GM23248 (cell line): Measurements from ENCODE around the gene PTPRT. TPM values are rescaled to one million over a fixed set of nuclear protein-coding genes. Genes with fewer than 3 reads are reported as not detected.

Experiments
- DNase-seq: peaks from one replicate; pipeline ENCODE4 v3.0.0-alpha.2; 2015
- H2AFZ ChIP-seq: fragments of 200-600 bp; sonication (generic); 2 replicates; pipeline ENCODE4 v1.6.1; 2016; ENCODE audit warnings: antibody characterized with exemption
- H3F3A ChIP-seq: fragments of 200-600 bp; sonication (generic); 2 replicates; pipeline ENCODE4 v1.6.1; 2016; ENCODE audit warnings: mild to moderate bottlenecking, antibody characterized with exemption, mixed run types; ENCODE audit not compliant: insufficient read depth
- H3K27ac ChIP-seq: fragments of 200-600 bp; sonication (generic); 2 replicates; pipeline ENCODE4 v1.5.1; 2016; ENCODE audit warnings: mild to moderate bottlenecking
- H3K27me3 ChIP-seq: fragments of 200-600 bp; sonication (generic); replicated peaks from 2 replicates; pipeline ENCODE4 v1.6.1; 2016; ENCODE audit warnings: mild to moderate bottlenecking; ENCODE audit not compliant: insufficient read depth
- H3K36me3 ChIP-seq: fragments of 200-600 bp; sonication (generic); 2 replicates; pipeline ENCODE4 v1.6.1; 2016; ENCODE audit warnings: low read depth, mild to moderate bottlenecking
- H3K4me1 ChIP-seq: fragments of 200-600 bp; sonication (generic); 2 replicates; pipeline ENCODE4 v1.6.1; 2016; ENCODE audit warnings: mild to moderate bottlenecking; ENCODE audit not compliant: insufficient read depth
- H3K4me2 ChIP-seq: fragments of 200-600 bp; sonication (generic); one replicate; pipeline ENCODE4 v1.6.1; 2016; ENCODE audit warnings: mild to moderate bottlenecking; ENCODE audit not compliant: unreplicated experiment
- H3K4me3 ChIP-seq: fragments of 200-600 bp; sonication (generic); 2 replicates; pipeline ENCODE4 v1.5.1; 2016; ENCODE audit warnings: mild to moderate bottlenecking
- H3K79me2 ChIP-seq: fragments of 200-600 bp; sonication (generic); 2 replicates; pipeline ENCODE4 v1.6.1; 2016; ENCODE audit warnings: mild to moderate bottlenecking; ENCODE audit not compliant: insufficient read depth
- H3K9ac ChIP-seq: fragments of 200-600 bp; sonication (generic); 2 replicates; pipeline ENCODE4 v1.6.1; 2016; ENCODE audit warnings: mild to moderate bottlenecking
- H3K9me2 ChIP-seq: fragments of 200-600 bp; sonication (generic); 2 replicates; pipeline ENCODE4 v1.6.1; 2016; ENCODE audit warnings: mixed run types, mild to moderate bottlenecking, moderate library complexity; ENCODE audit not compliant: insufficient read depth
- H3K9me3 ChIP-seq: fragments of 200-600 bp; sonication (generic); one replicate; pipeline ENCODE4 v1.6.1; 2017; ENCODE audit warnings: low read depth
- H4K20me1 ChIP-seq: fragments of 200-600 bp; sonication (generic); 2 replicates; pipeline ENCODE4 v1.6.0; 2016; ENCODE audit not compliant: insufficient read depth
- EZH2 ChIP-seq: fragments of 200-600 bp; sonication (generic); IDR thresholded peaks from 2 replicates; pipeline ENCODE4 v1.6.1; 2018; ENCODE audit warnings: antibody characterized with exemption, mild to moderate bottlenecking; ENCODE audit not compliant: insufficient read depth, poor library complexity, severe bottlenecking
- EZH2phosphoT487 ChIP-seq: fragments of 200-600 bp; sonication (generic); IDR thresholded peaks from 2 replicates; pipeline ENCODE4 v1.6.1; 2018; ENCODE audit warnings: antibody characterized with exemption, moderate library complexity, mild to moderate bottlenecking, low read depth; ENCODE audit not compliant: insufficient read depth
- WGBS, 2 experiments: methylation state at CpG; one replicate each; pipeline ENCODE4 v1.1.6; 2015 to 2017; ENCODE audit warnings: low lambda C conversion rate in 2 of 2, low coverage in 1 of 2; ENCODE audit errors: missing lambda C conversion rate in 2 of 2; 5-methylcytosine and 5-hydroxymethylcytosine counted together
- in situ Hi-C: fragments of 300-500 bp; cut with MboI; formaldehyde crosslinking; loops from 2 replicates; pipeline ENCODE4 v1.15.0; 2020
- polyA plus RNA-seq: library from polyadenylated mRNA; unstranded; fragments of >200 nt; fragmentation: Nextera tagmentation; extraction: Ambion mirVana; gene quantifications from 2 replicates; pipeline ENCODE4 v1.2.1, GENCODE V29; 2016
- total RNA-seq: library from RNA; depleted of rRNA; stranded (reverse); fragments of >200 nt; shearing (Covaris generic); gene quantifications from 2 replicates; pipeline ENCODE4 v1.2.3, GENCODE V29; 2014

The PTPRT gene
- total and polyA plus RNA-seq, 2 experiments from 2014 or later, result not detected

GRCh38 chr20:42924215-42924614 lies 265.5 kb downstream of the PTPRT start:
- Histone ChIP-seq H3K4me1 (no peaks in the 10 kb centered on the region), H3K27me3 (no peaks in the 10 kb centered on the region), H3K4me2 (no peak overlapping the region), H3K9me3 (no peaks in the 10 kb centered on the region), H3K9me2 (no peaks in the 10 kb centered on the region), H2AFZ (no peak overlapping the region), H3K36me3 (no peaks in the 10 kb centered on the region), H4K20me1 (no peaks in the 10 kb centered on the region), H3F3A (no peaks in the 10 kb centered on the region), H3K79me2 (no peaks in the 10 kb centered on the region), H3K4me3 (no peak overlapping the region), H3K27ac (no peak overlapping the region), H3K9ac (no peak overlapping the region)
- TF ChIP-seq EZH2phosphoT487 (no peak), EZH2 (no peak)
- WGBS, 2 experiments, result 42 to 44% methylated on average over 4 of the region's 4 CpGs
- no peak for DNase-seq
- in situ Hi-C loops, result no loop called here

GRCh38 chr20:42923348-42923918 lies 266.3 kb downstream of the PTPRT start:
- Histone ChIP-seq H3K27me3 (no peaks in the 10 kb centered on the region), H3K4me2 (no peak overlapping the region), H3K36me3 (no peaks in the 10 kb centered on the region), H3K4me1 (no peaks in the 10 kb centered on the region), H3K27ac (no peak overlapping the region), H3K9ac (no peak overlapping the region), H3K79me2 (no peaks in the 10 kb centered on the region), H4K20me1 (no peaks in the 10 kb centered on the region), H3F3A (no peaks in the 10 kb centered on the region), H2AFZ (no peak overlapping the region), H3K9me3 (no peaks in the 10 kb centered on the region), H3K9me2 (no peaks in the 10 kb centered on the region), H3K4me3 (no peak overlapping the region)
- 32 to 33% methylated on average over 7 of the region's 7 CpGs for WGBS, 2 experiments
- DNase-seq, result no peak
- in situ Hi-C loops, result no loop called here
- TF ChIP-seq EZH2phosphoT487 (no peak), EZH2 (no peak)

GRCh38 chr20:42920776-42921175 lies 268.9 kb downstream of the PTPRT start:
- Histone ChIP-seq H3K27me3 (no peaks in the 10 kb centered on the region), H3K9ac (no peak overlapping the region), H3K36me3 (no peaks in the 10 kb centered on the region), H3K9me2 (no peaks in the 10 kb centered on the region), H3K9me3 (no peaks in the 10 kb centered on the region), H3K4me1 (no peaks in the 10 kb centered on the region), H3F3A (no peaks in the 10 kb centered on the region), H3K27ac (no peak overlapping the region), H3K79me2 (no peaks in the 10 kb centered on the region), H3K4me2 (no peak overlapping the region), H2AFZ (no peak overlapping the region), H3K4me3 (no peak overlapping the region), H4K20me1 (no peaks in the 10 kb centered on the region)
- TF ChIP-seq EZH2phosphoT487, result no peak
- no peak for TF ChIP-seq EZH2
- in situ Hi-C loops, result no loop called here
- 6 to 13% methylated on average over 2 of the region's 2 CpGs for WGBS, 2 experiments
- DNase-seq, result no peak

GRCh38 chr20:42919316-42919715 lies 270.4 kb downstream of the PTPRT start:
- Histone ChIP-seq H2AFZ (no peak overlapping the region), H3K36me3 (no peaks in the 10 kb centered on the region), H3K27me3 (no peaks in the 10 kb centered on the region), H3K9me3 (no peaks in the 10 kb centered on the region), H4K20me1 (no peaks in the 10 kb centered on the region), H3K79me2 (no peaks in the 10 kb centered on the region), H3K27ac (no peak overlapping the region), H3K4me2 (no peak overlapping the region), H3K4me1 (no peaks in the 10 kb centered on the region), H3K4me3 (no peak overlapping the region), H3K9ac (no peak overlapping the region), H3K9me2 (no peaks in the 10 kb centered on the region), H3F3A (no peaks in the 10 kb centered on the region)
- in situ Hi-C loops, result no loop called here
- DNase-seq, result no peak
- TF ChIP-seq EZH2, result no peak
- no peak for TF ChIP-seq EZH2phosphoT487
- WGBS, 2 experiments, result 6 to 7% methylated on average over 2 of the region's 2 CpGs

GRCh38 chr20:42915081-42915480 lies 274.6 kb downstream of the PTPRT start:
- Histone ChIP-seq H3K79me2 (no peaks in the 10 kb centered on the region), H3K4me1 (no peaks in the 10 kb centered on the region), H3F3A (no peaks in the 10 kb centered on the region), H3K9me3 (no peaks in the 10 kb centered on the region), H3K27me3 (no peaks in the 10 kb centered on the region), H3K4me3 (no peak overlapping the region), H4K20me1 (no peaks in the 10 kb centered on the region), H3K27ac (no peak overlapping the region), H3K36me3 (no peaks in the 10 kb centered on the region), H2AFZ (no peak overlapping the region), H3K9ac (no peak overlapping the region), H3K9me2 (no peaks in the 10 kb centered on the region), H3K4me2 (no peak overlapping the region)
- TF ChIP-seq EZH2 (no peak), EZH2phosphoT487 (no peak)
- in situ Hi-C loops, result no loop called here
- WGBS, 2 experiments, result 32 to 33% methylated on average over 8 of the region's 8 CpGs
- DNase-seq, result no peak
